ENCODE measurements around the gene NAV2. TPM values are rescaled to one million over a fixed set of nuclear protein-coding genes. Genes with fewer than 3 reads are reported as not detected.

Gene NAV2
- total RNA-seq, 1 experiment from 2014 or later, result 46.3 TPM

- no peak overlapping the region for H2BK5ac ChIP-seq (ENCODE audit: insufficient read length, low read length)
- no peak overlapping the region for H3K4me2 ChIP-seq (ENCODE audit: insufficient read depth, insufficient read length, low read length)
- H3K4ac ChIP-seq (ENCODE audit: low read depth, low read length), result no peak overlapping the region
- no peak overlapping the region for H2BK15ac ChIP-seq (ENCODE audit: low read depth, low read length)
- no peak overlapping the region for H3K56ac ChIP-seq (ENCODE audit: insufficient read length, low read depth, low read length)
- no peak overlapping the region for H3K14ac ChIP-seq (ENCODE audit: insufficient read depth, low read length)
- no peaks in the 10 kb centered on the region; the same call in 1 of the 2 replicates for H3K4me1 ChIP-seq (ENCODE audit: insufficient read depth, low read length)
- H4K91ac ChIP-seq (ENCODE audit: insufficient read length, low read depth, low read length), result no peak overlapping the region
- no peak overlapping the region for H3K23ac ChIP-seq (ENCODE audit: insufficient read length, low read depth, low read length)
- H4K8ac ChIP-seq (replicated peaks; ENCODE audit: insufficient read length, low read depth, low read length), result no peak overlapping the region
- no peaks in the 10 kb centered on the region for H3K27me3 Mint-ChIP-seq (ENCODE audit: low read depth)
- no peak for TF ChIP-seq CTCF (conservative IDR thresholded peaks at IDR 0.05)
- H3K4me3 Mint-ChIP-seq, result no peak overlapping the region
- no peaks in the 10 kb centered on the region for H3K79me2 ChIP-seq (ENCODE audit: insufficient read depth, low read length)
- no peaks in the 10 kb centered on the region for H3K79me1 ChIP-seq (ENCODE audit: insufficient read depth, low read depth, low read length, poor library complexity, severe bottlenecking)
- H3K27ac ChIP-seq (ENCODE audit: insufficient read length, low read depth, low read length), result no peak overlapping the region
- H3K23me2 ChIP-seq (ENCODE audit: insufficient read length, low read depth, low read length, poor library complexity, severe bottlenecking), result no peaks in the 10 kb centered on the region
- H4K5ac ChIP-seq (ENCODE audit: insufficient read length, low read depth, low read length), result no peak overlapping the region
- no peaks in the 10 kb centered on the region for H3K9me3 ChIP-seq (ENCODE audit: control insufficient read depth, low read depth, low read length)
- H3K27ac Mint-ChIP-seq, result no peak overlapping the region
- H3K36me3 Mint-ChIP-seq (ENCODE audit: insufficient read depth in 1 of 3, low read depth in 3 of 3), result peaks cover 2 to 39% (median 30%) of the 10 kb centered on the region in 3 experiments; a peak in 6 of 7 replicates
- no peak overlapping the region for H3K9ac ChIP-seq (ENCODE audit: extremely low read depth, insufficient read length, low read length)
- no peak for DNase-seq
- no peak overlapping the region for H3K18ac ChIP-seq (ENCODE audit: insufficient read length, low read depth, low read length)
- H2BK12ac ChIP-seq (ENCODE audit: insufficient read length, low read depth, low read length), result no peak overlapping the region
- no peak overlapping the region for H2BK20ac ChIP-seq (ENCODE audit: low read depth, low read length, poor library complexity, severe bottlenecking)
- no peak overlapping the region for H2AK5ac ChIP-seq (ENCODE audit: insufficient read length, low read length)
- H3K9me3 Mint-ChIP-seq, result no peaks in the 10 kb centered on the region
- H3K27me3 ChIP-seq (ENCODE audit: insufficient read depth, low read length), result no peaks in the 10 kb centered on the region
- H2AFZ ChIP-seq (ENCODE audit: low read length), result no peak overlapping the region
- H2BK120ac ChIP-seq (ENCODE audit: low read depth, low read length, poor library complexity, severe bottlenecking), result no peak overlapping the region
- peaks cover 13 to 17% of the 10 kb centered on the region in 2 experiments for H3K4me1 Mint-ChIP-seq
- H4K20me1 ChIP-seq (ENCODE audit: control insufficient read depth, insufficient read depth, insufficient read length), result no peaks in the 10 kb centered on the region
- H3T11ph ChIP-seq (ENCODE audit: low read length), result no peak overlapping the region
Measured at GRCh38 chr11:19840961-19841360, 128.3 kb downstream of the NAV2 start.
